ENCODE results near the gene PER1. TPM values are rescaled to one million over a fixed set of nuclear protein-coding genes. Genes with fewer than 3 reads are reported as not detected.

The PER1 gene
- total and polyA plus RNA-seq, 2 of the 13 experiments (the other 11 are each of a cell fraction or from before 2014, with no cell fraction given), result 2.6 to 3.6 TPM

GRCh38 chr17:8189711-8190477 lies 37.7 kb upstream of the PER1 start, which contains the start of gene BORCS6 (continued):
- TF ChIP-seq NFAT5 (CRISPR knock-in tag; IDR thresholded peaks at IDR 0.05) (no peak), ZUFSP (CRISPR knock-in tag; IDR thresholded peaks at IDR 0.05; ENCODE audit: borderline replicate concordance) (no peak), AHDC1 (CRISPR knock-in tag; IDR thresholded peaks at IDR 0.05; ENCODE audit: borderline replicate concordance) (no peak; the same call in 1 of the 2 replicates), SRSF9 (IDR thresholded peaks at IDR 0.05; ENCODE audit: borderline replicate concordance, insufficient read depth, low read depth, low read length, poor library complexity, severe bottlenecking) (no peak), HOXA3 (CRISPR knock-in tag; IDR thresholded peaks at IDR 0.05) (0 out of 2 replicates have a peak, but pooled peaks have one; percentile 24), TCF12 (IDR thresholded peaks at IDR 0.05) (no peak), TCF12 (CRISPR knock-in tag; IDR thresholded peaks at IDR 0.05) (no peak; the same call in 1 of the 2 replicates), ZNF18 (CRISPR knock-in tag; IDR thresholded peaks at IDR 0.05; ENCODE audit: insufficient replicate concordance) (no peak), KDM4B (CRISPR knock-in tag; IDR thresholded peaks at IDR 0.05) (no peak), JUNB (CRISPR knock-in tag; IDR thresholded peaks at IDR 0.05; ENCODE audit: borderline replicate concordance) (no peak), TOE1 (CRISPR knock-in tag; IDR thresholded peaks at IDR 0.05) (no peak), THAP8 (CRISPR knock-in tag; IDR thresholded peaks at IDR 0.05; ENCODE audit: borderline replicate concordance) (no peak)

Data from HepG2 (cell line).